ENCODE results near the gene KCNMA1. TPM values are rescaled to one million over a fixed set of nuclear protein-coding genes. Genes with fewer than 3 reads are reported as not detected.

The KCNMA1 gene
- total RNA-seq, 1 donor from 2014 or later: 41.3 TPM

DNA sequence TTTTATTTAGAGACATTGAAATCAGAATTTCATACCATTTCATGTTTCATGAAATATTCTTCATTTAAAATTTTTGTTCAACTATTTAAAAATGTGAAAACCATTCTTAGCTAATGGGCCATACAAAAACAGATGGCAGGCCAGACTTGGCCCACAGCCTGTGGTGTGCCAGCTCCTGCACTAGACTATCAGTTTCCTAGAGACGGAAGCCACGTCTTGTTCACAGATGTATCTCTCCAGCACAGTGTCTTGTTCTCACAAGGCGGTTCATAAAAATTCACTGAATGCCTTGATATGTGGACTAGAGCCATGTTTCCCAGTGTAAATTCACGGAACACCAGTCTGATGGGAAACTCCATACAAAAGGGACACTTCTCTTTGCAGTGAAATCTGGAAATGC lies 216.0 kb downstream of the KCNMA1 start:
- H3K27me3 ChIP-seq (ENCODE audit: low read depth): no peaks in the 10 kb centered on the region
- ATAC-seq: no peak
- H3K27ac ChIP-seq: no peak overlapping the region
- no peaks in the 10 kb centered on the region for H3K36me3 ChIP-seq
- intact Hi-C loops (cut with DNase I): no loop called here
- H3K9me3 ChIP-seq: no peaks in the 10 kb centered on the region
- H3K4me3 ChIP-seq: no peak overlapping the region
- DNase-seq: no peak
- TF ChIP-seq, protein P1, sequence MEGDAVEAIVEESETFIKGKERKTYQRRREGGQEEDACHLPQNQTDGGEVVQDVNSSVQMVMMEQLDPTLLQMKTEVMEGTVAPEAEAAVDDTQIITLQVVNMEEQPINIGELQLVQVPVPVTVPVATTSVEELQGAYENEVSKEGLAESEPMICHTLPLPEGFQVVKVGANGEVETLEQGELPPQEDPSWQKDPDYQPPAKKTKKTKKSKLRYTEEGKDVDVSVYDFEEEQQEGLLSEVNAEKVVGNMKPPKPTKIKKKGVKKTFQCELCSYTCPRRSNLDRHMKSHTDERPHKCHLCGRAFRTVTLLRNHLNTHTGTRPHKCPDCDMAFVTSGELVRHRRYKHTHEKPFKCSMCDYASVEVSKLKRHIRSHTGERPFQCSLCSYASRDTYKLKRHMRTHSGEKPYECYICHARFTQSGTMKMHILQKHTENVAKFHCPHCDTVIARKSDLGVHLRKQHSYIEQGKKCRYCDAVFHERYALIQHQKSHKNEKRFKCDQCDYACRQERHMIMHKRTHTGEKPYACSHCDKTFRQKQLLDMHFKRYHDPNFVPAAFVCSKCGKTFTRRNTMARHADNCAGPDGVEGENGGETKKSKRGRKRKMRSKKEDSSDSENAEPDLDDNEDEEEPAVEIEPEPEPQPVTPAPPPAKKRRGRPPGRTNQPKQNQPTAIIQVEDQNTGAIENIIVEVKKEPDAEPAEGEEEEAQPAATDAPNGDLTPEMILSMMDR (IDR thresholded peaks at IDR 0.05): no peak
- peaks cover 11% of the 10 kb centered on the region for H3K4me1 ChIP-seq

DNA sequence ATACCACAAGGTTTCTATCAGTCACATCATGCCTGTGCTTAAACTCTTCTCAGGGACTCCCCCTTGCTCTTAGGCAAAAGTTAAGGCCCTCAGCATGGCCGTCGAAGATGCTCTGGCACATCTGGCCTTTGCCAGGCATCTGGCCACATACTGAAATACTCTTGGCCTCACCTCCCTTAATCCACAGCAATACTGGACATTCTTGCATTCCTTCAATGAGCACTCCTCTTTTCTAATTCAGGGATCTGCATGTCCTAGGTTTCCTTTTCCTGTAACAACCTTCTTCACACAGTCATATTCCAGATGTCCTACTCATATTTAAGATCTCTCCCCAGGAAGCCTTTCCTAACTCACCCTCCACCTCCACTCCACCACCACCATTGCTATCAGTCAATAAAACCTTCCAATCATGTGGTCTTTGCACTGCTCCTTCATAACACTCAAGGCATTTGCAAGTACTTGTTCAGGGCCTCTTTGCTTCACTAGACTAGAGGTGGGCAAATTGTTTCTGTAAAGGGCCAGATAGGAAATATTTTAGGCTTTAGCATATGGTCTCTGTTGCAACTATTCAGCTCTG lies 216.6 kb downstream of the KCNMA1 start:
- no peaks in the 10 kb centered on the region for H3K27me3 ChIP-seq (ENCODE audit: low read depth)
- intact Hi-C loops (cut with DNase I): no loop called here
- TF ChIP-seq, protein P1 (IDR thresholded peaks at IDR 0.05): no peak
- H3K36me3 ChIP-seq: no peaks in the 10 kb centered on the region
- peaks cover 11% of the 10 kb centered on the region for H3K4me1 ChIP-seq
- no peak for DNase-seq
- ATAC-seq: peak; percentile 69 to 79
- H3K4me3 ChIP-seq: no peak overlapping the region
- H3K9me3 ChIP-seq: no peaks in the 10 kb centered on the region
- no peak overlapping the region for H3K27ac ChIP-seq

DNA sequence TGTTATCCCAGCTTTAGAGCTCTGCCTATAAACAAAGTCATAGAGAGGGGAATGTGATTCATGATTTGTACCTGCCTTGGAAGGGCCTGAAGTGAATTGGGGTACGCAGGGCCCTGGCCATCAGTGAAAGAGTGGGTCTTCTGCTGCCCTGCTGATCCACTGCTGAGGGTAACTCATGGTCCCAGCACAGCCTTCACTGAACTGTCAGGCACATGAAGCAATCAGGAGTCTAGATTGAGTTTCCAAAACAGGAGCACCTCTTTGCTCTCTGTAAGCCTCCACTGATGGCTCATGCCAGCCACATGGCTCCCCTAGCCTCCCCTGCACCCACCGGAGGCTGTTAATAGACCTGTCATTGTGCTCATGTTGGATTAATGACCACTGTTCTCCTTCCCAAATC lies 217.6 kb downstream of the KCNMA1 start:
- peaks cover 11% of the 10 kb centered on the region for H3K4me1 ChIP-seq
- no peak for ATAC-seq
- DNase-seq: no peak
- no peaks in the 10 kb centered on the region for H3K27me3 ChIP-seq (ENCODE audit: low read depth)
- intact Hi-C loops (cut with DNase I): no loop called here
- TF ChIP-seq, protein P1 (IDR thresholded peaks at IDR 0.05): no peak
- H3K36me3 ChIP-seq: no peaks in the 10 kb centered on the region
- no peak overlapping the region for H3K27ac ChIP-seq
- no peak overlapping the region for H3K4me3 ChIP-seq
- H3K9me3 ChIP-seq: no peaks in the 10 kb centered on the region

DNA sequence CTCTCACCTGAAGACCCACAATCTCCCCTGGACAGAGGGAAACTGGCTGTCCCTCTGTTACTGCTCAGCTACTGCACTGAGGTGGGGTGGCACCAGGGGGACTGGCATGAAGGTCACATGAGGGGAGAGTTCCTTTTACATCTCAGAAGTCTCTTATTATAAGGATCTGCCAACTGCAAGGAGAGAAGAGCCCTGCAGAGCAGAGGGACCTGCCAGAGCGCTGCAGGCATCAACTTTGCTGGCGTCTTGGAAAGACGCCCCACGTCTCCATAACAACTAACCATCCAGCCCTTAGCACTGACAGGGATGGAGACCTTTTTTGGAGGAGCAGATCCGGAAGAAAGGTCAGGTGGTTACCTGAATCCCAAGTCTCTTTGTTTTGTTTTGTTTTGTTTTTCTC lies 218.6 kb downstream of the KCNMA1 start:
- no peak overlapping the region for H3K27ac ChIP-seq
- intact Hi-C loops (cut with DNase I): no loop called here
- ATAC-seq (no peak), DNase-seq (no peak)
- peaks cover 11% of the 10 kb centered on the region for H3K4me1 ChIP-seq
- H3K36me3 ChIP-seq: no peaks in the 10 kb centered on the region
- H3K9me3 ChIP-seq: no peaks in the 10 kb centered on the region
- no peak overlapping the region for H3K4me3 ChIP-seq
- no peaks in the 10 kb centered on the region for H3K27me3 ChIP-seq (ENCODE audit: low read depth)
- TF ChIP-seq, protein P1 (IDR thresholded peaks at IDR 0.05): no peak

DNA sequence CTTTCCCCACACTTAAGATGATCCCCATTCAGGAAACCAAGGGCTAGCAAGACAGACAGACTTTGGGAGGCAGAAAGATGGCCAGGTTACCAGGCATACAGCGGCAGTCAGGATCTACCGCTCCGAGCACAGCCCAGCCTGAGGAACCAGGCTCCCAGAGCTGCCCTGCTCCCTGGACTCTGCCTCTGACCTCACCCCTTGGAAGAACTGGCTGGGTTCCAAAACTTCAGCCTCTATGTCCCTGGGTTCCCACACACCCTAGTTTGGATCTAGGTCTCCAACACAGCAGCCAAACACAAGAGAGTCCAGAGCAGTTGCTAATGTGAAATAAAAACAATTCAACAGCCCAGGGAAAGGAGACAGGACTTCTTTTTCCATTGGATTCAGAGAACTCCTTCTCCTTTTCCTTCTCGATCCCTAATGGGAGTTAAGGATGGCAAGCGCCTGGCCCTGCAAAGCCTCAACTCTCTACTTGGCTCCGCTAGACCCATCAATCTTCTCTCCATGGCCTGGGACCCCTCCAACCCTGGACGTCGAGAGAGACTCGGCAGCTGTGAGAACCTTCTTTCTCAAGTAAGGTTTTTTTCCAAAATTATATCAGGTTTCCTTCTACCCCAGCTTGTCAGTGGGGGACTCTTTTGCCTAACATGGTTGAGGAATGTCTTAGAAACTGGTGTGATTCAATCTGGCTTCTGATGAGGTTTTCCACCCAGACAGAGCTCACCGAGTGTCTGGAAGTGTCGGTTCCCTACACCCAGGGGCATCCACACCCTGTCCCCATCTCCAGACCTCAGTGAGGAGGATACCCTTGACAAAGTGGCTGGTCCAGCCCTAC lies 219.6 kb downstream of the KCNMA1 start:
- ATAC-seq (no peak), DNase-seq (no peak)
- H3K4me3 ChIP-seq: no peak overlapping the region
- H3K36me3 ChIP-seq: no peaks in the 10 kb centered on the region
- H3K9me3 ChIP-seq: no peaks in the 10 kb centered on the region
- H3K4me1 ChIP-seq: peaks cover 11% of the 10 kb centered on the region
- peak overlapping the region; percentile 8 for H3K27ac ChIP-seq
- H3K27me3 ChIP-seq (ENCODE audit: low read depth): no peaks in the 10 kb centered on the region
- intact Hi-C loops (cut with DNase I): no loop called here
- TF ChIP-seq, protein P1 (IDR thresholded peaks at IDR 0.05): no peak
